Neural cell (in vitro differentiated cells): Measurements from ENCODE around the gene MED1. TPM values are rescaled to one million over a fixed set of nuclear protein-coding genes. Genes with fewer than 3 reads are reported as not detected.
"Not testable (repeated sequence)": the region's sequence is repeated elsewhere in the genome, so short reads cannot be mapped to it uniquely, and the experiment has no call there.

ENCODE experiments used
- H2AFZ ChIP-seq: fragments of 200-600, 300-800 bp; sonication (generic), shearing (Covaris generic); 2 replicates; pipeline ENCODE4 v1.6.0; 2014; ENCODE audit warnings: low read depth, mild to moderate bottlenecking, antibody characterized with exemption, low read length, moderate library complexity
- H3F3A ChIP-seq: fragments of 200-600 bp; shearing (Covaris generic); 2 replicates; pipeline ENCODE4 v1.6.1; 2016; ENCODE audit warnings: mild to moderate bottlenecking, moderate library complexity, mixed read lengths, antibody characterized with exemption, low read length; ENCODE audit not compliant: insufficient read depth, poor library complexity, severe bottlenecking
- H3K27ac ChIP-seq: fragments of 200-600, 300-800 bp; sonication (generic), shearing (Covaris generic); 2 replicates; pipeline ENCODE4 v1.5.1; 2014; ENCODE audit warnings: mild to moderate bottlenecking, low read length, moderate library complexity
- H3K27me3 ChIP-seq: fragments of 300-800, 200-600 bp; sonication (generic), shearing (Covaris generic); 2 replicates; pipeline ENCODE4 v1.6.0; 2014; ENCODE audit warnings: mild to moderate bottlenecking, low read depth, low read length, moderate library complexity; ENCODE audit not compliant: insufficient read depth
- H3K36me3 ChIP-seq: fragments of 300-800, 200-600 bp; sonication (generic), shearing (Covaris generic); 2 replicates; pipeline ENCODE4 v1.5.1; 2014; ENCODE audit warnings: mild to moderate bottlenecking, antibody characterized with exemption, low read length, moderate library complexity; ENCODE audit not compliant: insufficient read depth
- H3K4me2 ChIP-seq: fragments of 300-800, 200-600 bp; sonication (generic), shearing (Covaris generic); 2 replicates; pipeline ENCODE4 v1.6.0; 2014; ENCODE audit warnings: mild to moderate bottlenecking, low read length
- H3K4me3 ChIP-seq: fragments of 300-800, 200-600 bp; sonication (generic), shearing (Covaris generic); 2 replicates; pipeline ENCODE4 v1.5.1; 2014; ENCODE audit warnings: mild to moderate bottlenecking, low read length, moderate library complexity
- H3K79me2 ChIP-seq: fragments of 200-600 bp; shearing (Covaris generic); replicated peaks from 2 replicates; pipeline ENCODE4 v1.6.0; 2014; ENCODE audit warnings: mild to moderate bottlenecking, low read length, moderate library complexity; ENCODE audit not compliant: insufficient read depth
- H3K9ac ChIP-seq: fragments of 300-800, 200-600 bp; sonication (generic), shearing (Covaris generic); 2 replicates; pipeline ENCODE4 v1.6.1; 2016; ENCODE audit warnings: mild to moderate bottlenecking, low read length, mixed read lengths
- H3K9me2 ChIP-seq: fragments of 200-600 bp; shearing (Covaris generic); 2 replicates; pipeline ENCODE4 v1.6.1; 2016; ENCODE audit warnings: mild to moderate bottlenecking, low read length, mixed read lengths; ENCODE audit not compliant: insufficient read depth
- H3K9me3 ChIP-seq: fragments of 200-600, 300-800 bp; sonication (generic), shearing (Covaris generic); 2 replicates; pipeline ENCODE4 v1.6.1; 2016; ENCODE audit warnings: mild to moderate bottlenecking, mixed run types, low read length, moderate library complexity, mixed read lengths
- H4K20me1 ChIP-seq: fragments of 200-600 bp; shearing (Covaris generic); 2 replicates; pipeline ENCODE4 v1.6.1; 2016; ENCODE audit warnings: mild to moderate bottlenecking, mixed run types; ENCODE audit not compliant: insufficient read depth
- CTCF ChIP-seq: fragments of 450-650 bp; IDR thresholded peaks from 2 replicates; pipeline ENCODE4 v1.5.1; 2014; ENCODE audit warnings: antibody characterized with exemption, mild to moderate bottlenecking, moderate library complexity; ENCODE audit not compliant: poor library complexity, severe bottlenecking
- EP300 ChIP-seq: fragments of 450-650 bp; conservative IDR thresholded peaks from 2 replicates; pipeline ENCODE4 v1.6.1; 2014; ENCODE audit warnings: antibody characterized with exemption, mild to moderate bottlenecking, moderate library complexity; ENCODE audit not compliant: poor library complexity, severe bottlenecking
- EZH2 ChIP-seq: fragments of 200-600, 300-800 bp; shearing (Covaris generic), sonication (generic); IDR thresholded peaks from 2 replicates; pipeline ENCODE4 v1.6.1; 2014; ENCODE audit warnings: antibody characterized with exemption, low read length, borderline replicate concordance, mild to moderate bottlenecking; ENCODE audit not compliant: insufficient read depth, poor library complexity, severe bottlenecking
- MXI1 ChIP-seq: fragments of 450-650 bp; conservative IDR thresholded peaks from 2 replicates; pipeline ENCODE4 v1.6.1; 2014; ENCODE audit warnings: antibody characterized with exemption, mild to moderate bottlenecking; ENCODE audit not compliant: poor library complexity, severe bottlenecking
- POLR2AphosphoS5 ChIP-seq: IDR thresholded peaks from 2 replicates; pipeline ENCODE4 v1.6.1; 2012
- RAD21 ChIP-seq: fragments of 450-650 bp; conservative IDR thresholded peaks from 2 replicates; pipeline ENCODE4 v1.6.1; 2014; ENCODE audit warnings: antibody characterized with exemption, mild to moderate bottlenecking, moderate library complexity
- SMC3 ChIP-seq: fragments of 450-650 bp; conservative IDR thresholded peaks from 2 replicates; pipeline ENCODE4 v1.6.1; 2014; ENCODE audit warnings: antibody characterized with exemption, mild to moderate bottlenecking, moderate library complexity; ENCODE audit not compliant: poor library complexity
- TAF1 ChIP-seq: IDR thresholded peaks from 2 replicates; pipeline ENCODE4 v1.6.1; 2012; ENCODE audit warnings: low read depth
- polyA plus RNA-seq: library from polyadenylated mRNA; depleted of rRNA; stranded (reverse); fragments of >200 nt; gene quantifications from 2 replicates; pipeline ENCODE4 v1.2.3, GENCODE V29; 2014
- TF ChIP-seq, protein P1 (sequence below): IDR thresholded peaks from 2 replicates; pipeline ENCODE4 v1.6.1; 2012; ENCODE audit warnings: borderline replicate concordance

The MED1 gene
- polyA plus RNA-seq, 1 donor from 2014 or later = 18.7 TPM

DNA sequence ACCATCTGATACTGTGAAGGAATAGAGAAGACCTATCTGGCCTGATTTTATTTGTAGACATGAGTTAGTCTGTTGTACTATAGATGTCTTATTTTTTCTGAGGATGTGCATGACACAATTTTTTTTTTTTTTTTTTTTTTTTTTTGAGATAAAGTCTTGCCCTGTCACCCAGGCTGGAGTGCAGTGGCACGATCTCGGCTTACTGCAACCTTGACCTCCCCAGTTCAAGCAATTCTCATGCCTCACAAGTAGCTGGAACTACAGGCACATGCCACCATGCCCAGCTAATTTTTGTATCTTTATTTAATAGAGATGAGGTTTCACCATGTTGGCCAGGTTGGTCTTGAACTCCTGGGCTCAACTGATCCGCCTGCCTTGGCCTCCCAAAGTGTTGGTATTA, 36.4 kb upstream of the MED1 start:
- not testable (repeated sequence) for H3K27ac ChIP-seq, H3K27me3 ChIP-seq, H3K9ac ChIP-seq, H3F3A ChIP-seq, H4K20me1 ChIP-seq, H3K9me2 ChIP-seq, H3K4me2 ChIP-seq, H3K9me3 ChIP-seq, H3K36me3 ChIP-seq, H2AFZ ChIP-seq, H3K4me3 ChIP-seq
- peaks cover 10% of the 10 kb centered on the region for H3K79me2 ChIP-seq

GRCh38 chr17:39486242-39486641, 35.2 kb upstream of the MED1 start:
- Histone ChIP-seq H3K79me2 (peaks cover 10% of the 10 kb centered on the region), H3K36me3 (no peaks in the 10 kb centered on the region), H2AFZ (no peak overlapping the region), H3K9me2 (no peaks in the 10 kb centered on the region), H3K9ac (no peak overlapping the region), H3K4me3 (no peak overlapping the region), H4K20me1 (no peaks in the 10 kb centered on the region), H3K27ac (no peak overlapping the region), H3K9me3 (no peaks in the 10 kb centered on the region), H3K27me3 (no peaks in the 10 kb centered on the region), H3K4me2 (no peak overlapping the region), H3F3A (no peaks in the 10 kb centered on the region)
- TF ChIP-seq RAD21 = no peak
- no peak for TF ChIP-seq POLR2AphosphoS5
- TF ChIP-seq, protein P1, sequence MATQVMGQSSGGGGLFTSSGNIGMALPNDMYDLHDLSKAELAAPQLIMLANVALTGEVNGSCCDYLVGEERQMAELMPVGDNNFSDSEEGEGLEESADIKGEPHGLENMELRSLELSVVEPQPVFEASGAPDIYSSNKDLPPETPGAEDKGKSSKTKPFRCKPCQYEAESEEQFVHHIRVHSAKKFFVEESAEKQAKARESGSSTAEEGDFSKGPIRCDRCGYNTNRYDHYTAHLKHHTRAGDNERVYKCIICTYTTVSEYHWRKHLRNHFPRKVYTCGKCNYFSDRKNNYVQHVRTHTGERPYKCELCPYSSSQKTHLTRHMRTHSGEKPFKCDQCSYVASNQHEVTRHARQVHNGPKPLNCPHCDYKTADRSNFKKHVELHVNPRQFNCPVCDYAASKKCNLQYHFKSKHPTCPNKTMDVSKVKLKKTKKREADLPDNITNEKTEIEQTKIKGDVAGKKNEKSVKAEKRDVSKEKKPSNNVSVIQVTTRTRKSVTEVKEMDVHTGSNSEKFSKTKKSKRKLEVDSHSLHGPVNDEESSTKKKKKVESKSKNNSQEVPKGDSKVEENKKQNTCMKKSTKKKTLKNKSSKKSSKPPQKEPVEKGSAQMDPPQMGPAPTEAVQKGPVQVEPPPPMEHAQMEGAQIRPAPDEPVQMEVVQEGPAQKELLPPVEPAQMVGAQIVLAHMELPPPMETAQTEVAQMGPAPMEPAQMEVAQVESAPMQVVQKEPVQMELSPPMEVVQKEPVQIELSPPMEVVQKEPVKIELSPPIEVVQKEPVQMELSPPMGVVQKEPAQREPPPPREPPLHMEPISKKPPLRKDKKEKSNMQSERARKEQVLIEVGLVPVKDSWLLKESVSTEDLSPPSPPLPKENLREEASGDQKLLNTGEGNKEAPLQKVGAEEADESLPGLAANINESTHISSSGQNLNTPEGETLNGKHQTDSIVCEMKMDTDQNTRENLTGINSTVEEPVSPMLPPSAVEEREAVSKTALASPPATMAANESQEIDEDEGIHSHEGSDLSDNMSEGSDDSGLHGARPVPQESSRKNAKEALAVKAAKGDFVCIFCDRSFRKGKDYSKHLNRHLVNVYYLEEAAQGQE = no peak
- TF ChIP-seq CTCF = no peak
- TF ChIP-seq EP300 = no peak

DNA sequence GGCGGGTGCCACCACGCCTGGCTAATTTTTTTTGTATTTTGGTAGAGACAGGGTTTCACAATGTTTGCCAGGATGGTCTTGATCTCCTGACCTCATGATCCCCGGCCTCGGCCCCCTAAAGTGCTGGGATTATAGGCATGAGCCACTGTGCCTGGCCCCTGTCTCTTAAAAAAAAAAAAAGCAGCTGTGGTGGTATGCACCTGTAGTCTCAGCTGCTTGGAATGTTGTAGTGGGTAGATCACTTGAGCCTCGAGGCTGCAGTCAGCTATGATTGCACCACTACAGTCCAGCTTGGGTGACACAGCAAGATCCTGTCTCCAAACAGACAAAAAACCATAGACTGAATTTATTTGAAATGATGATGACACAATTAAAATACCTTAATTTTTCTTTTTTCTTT, 34.5 kb upstream of the MED1 start:
- TF ChIP-seq POLR2AphosphoS5 (no peak), EP300 (no peak), TAF1 (no peak), CTCF (no peak), RAD21 (no peak), EZH2 (no peak), MXI1 (no peak), SMC3 (no peak)
- TF ChIP-seq, protein P1 = no peak
- H3K27me3 ChIP-seq = no peaks in the 10 kb centered on the region
- H4K20me1 ChIP-seq = no peaks in the 10 kb centered on the region
- H3K9me2 ChIP-seq = no peaks in the 10 kb centered on the region
- H3K4me2 ChIP-seq = no peak overlapping the region
- no peak overlapping the region for H3K27ac ChIP-seq
- no peaks in the 10 kb centered on the region for H3K9me3 ChIP-seq
- H3K79me2 ChIP-seq = peaks cover 10% of the 10 kb centered on the region
- no peak overlapping the region for H3K9ac ChIP-seq
- H3K4me3 ChIP-seq = no peak overlapping the region
- H2AFZ ChIP-seq = no peak overlapping the region
- no peaks in the 10 kb centered on the region for H3K36me3 ChIP-seq
- H3F3A ChIP-seq = no peaks in the 10 kb centered on the region
